MCF 10A (cell line): Measurements from ENCODE around the gene POU2F3. TPM values are rescaled to one million over a fixed set of nuclear protein-coding genes. Genes with fewer than 3 reads are reported as not detected.

Experiments
- BruUV-seq: library from RNA; stranded (reverse); fragments of 400-500 nt; replicated peaks from 2 replicates; lab custom pipeline; 2021; lab: Mats Ljungman, UMichigan
- CTCF ChIA-PET: fragments of 300-600 bp; sonication (Branson Sonifier 250); formaldehyde crosslinking; extraction: SDS; loops from one replicate; lab custom pipeline; 2021; ENCODE audit warnings: antibody characterized with exemption, inconsistent platforms; lab: Yijun Ruan, JAX
- POLR2A ChIA-PET: fragments of 300-600, 350-650 bp; sonication (Branson Sonifier 250); formaldehyde crosslinking; extraction: SDS; loops from one replicate; lab custom pipeline; 2020; ENCODE audit warnings: antibody characterized with exemption, inconsistent platforms; lab: Yijun Ruan, JAX
- DNase-seq: peaks from one replicate; pipeline ENCODE4 v3.0.0-alpha.2; 2018; ENCODE audit not compliant: unreplicated experiment
- H3K27ac Mint-ChIP-seq: one replicate; pipeline ENCODE4 v1.8.0; 2022; ENCODE audit warnings: mild to moderate bottlenecking, low read depth, mixed read lengths; ENCODE audit not compliant: unreplicated experiment
- H3K27me3 Mint-ChIP-seq: one replicate; pipeline ENCODE4 v1.8.0; 2022; ENCODE audit warnings: mixed read lengths; ENCODE audit not compliant: insufficient read depth, unreplicated experiment
- H3K36me3 Mint-ChIP-seq: one replicate; pipeline ENCODE4 v1.8.0; 2022; ENCODE audit warnings: mild to moderate bottlenecking, moderate library complexity, mixed read lengths; ENCODE audit not compliant: insufficient read depth, unreplicated experiment
- H3K4me1 Mint-ChIP-seq: one replicate; pipeline ENCODE4 v1.8.0; 2022; ENCODE audit warnings: mixed read lengths; ENCODE audit not compliant: insufficient read depth, unreplicated experiment
- H3K4me3 Mint-ChIP-seq: one replicate; pipeline ENCODE4 v1.8.0; 2022; ENCODE audit warnings: mild to moderate bottlenecking, moderate library complexity, mixed read lengths; ENCODE audit not compliant: unreplicated experiment
- H3K9me3 Mint-ChIP-seq: one replicate; pipeline ENCODE4 v1.8.0; 2022; ENCODE audit warnings: mixed read lengths; ENCODE audit not compliant: unreplicated experiment
- intact Hi-C: fragments of 100-400 bp; cut with micrococcal nuclease; formaldehyde crosslinking; loops from 2 replicates; pipeline ENCODE4 v1.14.1; 2022
- total RNA-seq: library from RNA; stranded (reverse); gene quantifications from 2 replicates; pipeline ENCODE4 v1.2.3, GENCODE V29; 2022
- TF ChIP-seq, protein P1 (sequence below): fragments of 200-600 bp; IDR thresholded peaks from one replicate; pipeline ENCODE4 v1.8.0; 2022; ENCODE audit warnings: antibody characterized with exemption, mild to moderate bottlenecking; ENCODE audit not compliant: unreplicated experiment

Gene POU2F3
- total RNA-seq, 1 experiment from 2014 or later, result not detected

DNA sequence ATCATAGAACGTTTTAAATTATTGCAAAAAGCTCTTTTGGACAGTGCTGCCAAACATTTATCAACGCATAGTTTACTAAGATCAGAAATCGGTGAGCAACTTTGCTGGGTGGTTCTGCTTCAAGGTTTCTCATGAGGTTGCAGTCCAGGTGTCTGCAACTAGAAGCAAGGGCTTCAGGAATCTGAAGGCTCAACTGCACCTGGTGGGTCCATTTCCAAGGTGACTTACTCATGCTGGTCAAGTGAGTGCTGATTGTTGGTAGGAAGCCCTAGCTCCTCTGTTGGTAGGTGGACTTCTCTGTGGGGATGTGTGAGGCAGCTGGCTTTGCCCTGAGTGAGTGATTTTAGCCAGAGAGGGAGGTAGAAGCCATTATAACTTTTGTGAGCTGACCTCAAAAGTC, 118.8 kb downstream of the POU2F3 start:
- peaks cover 6% of the 10 kb centered on the region for H3K4me1 Mint-ChIP-seq
- no peaks in the 10 kb centered on the region for H3K9me3 Mint-ChIP-seq
- no peak overlapping the region for H3K4me3 Mint-ChIP-seq
- H3K27ac Mint-ChIP-seq, result no peak overlapping the region
- POLR2A ChIA-PET, result interaction anchor here (1.2 kb wide), 1 partner anchor 11 kb away, joined by 5 read pairs; no protein-coding TSS in a partner anchor
- TF ChIP-seq, protein P1, sequence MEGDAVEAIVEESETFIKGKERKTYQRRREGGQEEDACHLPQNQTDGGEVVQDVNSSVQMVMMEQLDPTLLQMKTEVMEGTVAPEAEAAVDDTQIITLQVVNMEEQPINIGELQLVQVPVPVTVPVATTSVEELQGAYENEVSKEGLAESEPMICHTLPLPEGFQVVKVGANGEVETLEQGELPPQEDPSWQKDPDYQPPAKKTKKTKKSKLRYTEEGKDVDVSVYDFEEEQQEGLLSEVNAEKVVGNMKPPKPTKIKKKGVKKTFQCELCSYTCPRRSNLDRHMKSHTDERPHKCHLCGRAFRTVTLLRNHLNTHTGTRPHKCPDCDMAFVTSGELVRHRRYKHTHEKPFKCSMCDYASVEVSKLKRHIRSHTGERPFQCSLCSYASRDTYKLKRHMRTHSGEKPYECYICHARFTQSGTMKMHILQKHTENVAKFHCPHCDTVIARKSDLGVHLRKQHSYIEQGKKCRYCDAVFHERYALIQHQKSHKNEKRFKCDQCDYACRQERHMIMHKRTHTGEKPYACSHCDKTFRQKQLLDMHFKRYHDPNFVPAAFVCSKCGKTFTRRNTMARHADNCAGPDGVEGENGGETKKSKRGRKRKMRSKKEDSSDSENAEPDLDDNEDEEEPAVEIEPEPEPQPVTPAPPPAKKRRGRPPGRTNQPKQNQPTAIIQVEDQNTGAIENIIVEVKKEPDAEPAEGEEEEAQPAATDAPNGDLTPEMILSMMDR, result no peak
- CTCF ChIA-PET, result no interaction called here
- no peaks in the 10 kb centered on the region for H3K27me3 Mint-ChIP-seq
- intact Hi-C loops, result no loop called here
- DNase-seq, result no peak
- BruUV-seq, result no TSS peak
- H3K36me3 Mint-ChIP-seq, result peaks cover 5% of the 10 kb centered on the region

DNA sequence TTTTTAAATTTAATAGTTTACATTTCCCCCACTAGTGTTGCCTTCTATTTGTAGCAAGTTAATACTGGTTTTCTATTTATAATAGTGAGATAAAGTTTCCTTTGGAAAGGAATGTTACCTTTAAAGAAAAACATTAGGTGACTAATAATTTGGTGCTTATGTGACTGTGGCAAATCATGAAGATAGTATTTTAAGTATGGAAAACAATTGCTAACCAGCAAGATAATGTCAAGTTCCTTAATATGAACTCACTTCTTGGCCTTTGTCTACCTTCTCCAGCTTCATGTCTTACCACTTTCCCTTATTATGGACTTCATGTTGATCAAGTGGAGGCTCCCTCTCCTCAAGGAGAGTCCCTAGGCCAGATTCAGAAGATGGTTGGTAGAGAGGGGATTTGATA, 123.5 kb downstream of the POU2F3 start:
- Mint-ChIP-seq H3K27ac (no peak overlapping the region), H3K36me3 (peaks cover 5% of the 10 kb centered on the region), H3K27me3 (no peaks in the 10 kb centered on the region), H3K9me3 (no peaks in the 10 kb centered on the region), H3K4me1 (no peaks in the 10 kb centered on the region), H3K4me3 (no peak overlapping the region)
- POLR2A ChIA-PET, result interaction anchor here (1.6 kb wide), 1 partner anchor 22 kb away, joined by 3 read pairs; no protein-coding TSS in a partner anchor
- intact Hi-C loops, result no loop called here
- TF ChIP-seq, protein P1, result no peak
- DNase-seq, result no peak
- CTCF ChIA-PET, result interaction anchor here (0.6 kb wide), 1 partner anchor 222 kb away, joined by 3 read pairs; no protein-coding TSS in a partner anchor
- BruUV-seq, result no TSS peak

DNA sequence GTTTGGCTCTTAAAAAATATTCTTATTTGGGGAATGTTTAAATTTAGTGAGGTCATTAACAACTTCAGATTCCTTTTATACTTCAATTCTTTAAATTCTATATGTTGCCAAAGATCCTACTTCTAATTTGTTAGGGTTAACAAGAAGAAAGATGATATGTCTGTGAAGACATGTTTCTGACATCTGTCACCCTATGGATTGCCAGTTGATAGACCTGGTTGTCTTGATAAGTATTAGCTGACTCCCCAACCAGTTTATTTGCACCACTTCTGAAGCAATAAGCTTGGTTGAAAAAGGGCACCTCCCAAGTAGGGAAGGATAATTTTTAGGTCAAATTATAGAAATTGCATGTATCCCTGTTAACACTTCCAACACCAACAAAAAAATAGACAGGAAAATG, 125.6 kb downstream of the POU2F3 start:
- DNase-seq, result no peak

More for the DNA sequence above, 125.6 kb downstream of the POU2F3 start:
- TF ChIP-seq, protein P1, result no peak
- no peaks in the 10 kb centered on the region for H3K9me3 Mint-ChIP-seq
- ChIA-PET POLR2A (no interaction called here), CTCF (interaction anchor here (0.5 to 0.6 kb wide), 2 partner anchors 207 to 1251 kb away, joined by 3 to 4 read pairs; no protein-coding TSS in a partner anchor)
- H3K27me3 Mint-ChIP-seq, result no peaks in the 10 kb centered on the region
- no peaks in the 10 kb centered on the region for H3K4me1 Mint-ChIP-seq
- no peak overlapping the region for H3K4me3 Mint-ChIP-seq
- BruUV-seq, result no TSS peak
- intact Hi-C loops, result no loop called here
- no peaks in the 10 kb centered on the region for H3K36me3 Mint-ChIP-seq
- no peak overlapping the region for H3K27ac Mint-ChIP-seq

Other genes starting within 250 kb of the POU2F3 start
- 60.9 and 93.4 TPM in 2 replicates for gene TRIM29, start 102.0 kb upstream of the POU2F3 start, total RNA-seq
- 21.6 and 34.8 TPM in 2 replicates for gene OAF, start 29.1 kb upstream of the POU2F3 start, total RNA-seq
- gene TLCD5, start 85.2 kb downstream of the POU2F3 start, total RNA-seq, result 9.6 and 13.0 TPM in 2 replicates
- gene ARHGEF12, start 96.3 kb downstream of the POU2F3 start, total RNA-seq, result 61.2 and 62.8 TPM in 2 replicates